Measurements from ENCODE around the gene ZNF280D.

ZNF280D gene

DNA sequence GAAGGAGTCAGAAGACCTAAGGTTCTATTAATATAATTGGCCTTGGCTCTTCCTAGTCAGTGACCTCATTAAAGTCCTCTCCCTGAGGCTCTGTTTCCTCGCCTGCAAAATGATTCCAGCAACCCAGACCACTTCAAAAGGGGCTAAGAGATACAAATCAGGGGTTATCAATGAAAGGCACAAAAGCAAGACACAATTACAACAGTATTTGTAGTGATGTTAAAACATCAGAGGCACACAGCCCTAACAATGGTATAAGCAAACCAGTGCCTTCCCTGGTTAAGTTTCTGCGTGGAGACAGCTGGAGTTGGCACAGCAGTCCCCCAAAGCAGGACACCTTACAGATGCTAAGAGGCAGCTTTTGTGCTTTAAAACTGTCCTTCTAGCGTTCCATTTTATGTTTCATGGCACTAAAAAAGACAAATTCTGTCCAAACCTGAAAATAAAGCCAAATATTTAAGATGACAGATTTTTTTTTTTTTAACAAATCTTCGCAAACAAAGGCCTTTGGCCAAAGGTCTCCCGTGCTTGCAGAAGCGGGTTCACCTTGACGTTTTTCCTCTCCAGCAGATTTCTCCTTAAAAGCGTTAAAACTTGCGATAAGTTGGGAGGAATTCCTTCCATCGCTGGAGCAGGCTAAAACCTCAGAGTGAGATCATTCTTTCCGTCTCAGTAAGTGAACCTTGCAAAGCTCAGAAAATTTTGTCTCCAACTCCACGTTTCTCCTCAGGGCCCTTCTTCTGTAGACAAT, 999 bp downstream of the ZNF280D start:
- peak overlapping the region; percentile 65 for H3K4me3 ChIP-seq (replicated peaks; ENCODE audit: low read depth, low read length)
- TF ChIP-seq CTCF (IDR thresholded peaks at IDR 0.05; ENCODE audit: low read depth, low read length, missing control alignments) = no peak
- peak; percentile 6 for DNase-seq (ENCODE audit: extremely low read depth, low read depth)

DNA sequence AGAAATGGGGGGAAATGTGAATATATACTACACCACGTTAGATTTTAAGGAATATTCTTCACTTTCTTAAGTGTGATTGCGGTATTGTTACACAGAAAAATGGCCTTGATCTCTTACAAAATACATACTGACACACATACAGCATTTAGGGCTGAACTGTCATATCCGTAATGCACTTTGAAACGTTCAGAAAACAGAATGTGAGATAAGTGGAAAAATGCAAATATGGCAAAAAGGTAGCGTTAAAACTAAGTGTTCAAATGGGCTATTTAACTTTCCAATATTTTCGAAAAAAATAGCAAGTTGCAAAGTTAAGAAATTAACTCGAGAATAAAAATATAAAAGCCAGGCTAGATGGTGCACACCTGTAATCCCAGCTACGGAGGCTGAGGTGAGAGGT, 1.8 kb downstream of the ZNF280D start:
- H3K4me3 ChIP-seq (replicated peaks; ENCODE audit: low read depth, low read length) = peak overlapping the region; percentile 65
- no peak for TF ChIP-seq CTCF (IDR thresholded peaks at IDR 0.05; ENCODE audit: low read depth, low read length, missing control alignments)

DNA sequence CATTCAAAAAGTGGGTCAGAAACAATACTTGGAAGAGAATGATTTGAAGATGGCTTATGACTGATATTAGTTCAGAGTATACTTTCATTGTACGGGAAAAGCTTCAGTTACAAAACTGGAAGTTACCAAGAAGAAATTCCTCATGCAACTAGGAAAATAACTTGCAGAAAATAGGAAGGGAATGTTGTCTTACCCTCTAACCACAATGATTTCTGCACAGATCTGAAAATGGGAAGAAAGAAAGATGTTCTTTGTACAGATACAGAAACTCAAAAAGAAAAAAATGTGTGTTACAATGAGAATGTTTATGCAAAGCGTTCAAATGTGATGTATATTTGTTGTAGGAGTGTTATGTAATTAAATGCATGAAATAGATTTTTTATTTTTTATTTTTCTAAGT, 3.7 kb downstream of the ZNF280D start:
- H3K4me3 ChIP-seq (replicated peaks; ENCODE audit: low read depth, low read length) = no peak overlapping the region
- no peak for DNase-seq (ENCODE audit: extremely low read depth, low read depth)
- no peak for TF ChIP-seq CTCF (IDR thresholded peaks at IDR 0.05; ENCODE audit: low read depth, low read length, missing control alignments)

More for the DNA sequence above, 1.8 kb downstream of the ZNF280D start:
- DNase-seq (ENCODE audit: extremely low read depth, low read depth) = no peak

DNA sequence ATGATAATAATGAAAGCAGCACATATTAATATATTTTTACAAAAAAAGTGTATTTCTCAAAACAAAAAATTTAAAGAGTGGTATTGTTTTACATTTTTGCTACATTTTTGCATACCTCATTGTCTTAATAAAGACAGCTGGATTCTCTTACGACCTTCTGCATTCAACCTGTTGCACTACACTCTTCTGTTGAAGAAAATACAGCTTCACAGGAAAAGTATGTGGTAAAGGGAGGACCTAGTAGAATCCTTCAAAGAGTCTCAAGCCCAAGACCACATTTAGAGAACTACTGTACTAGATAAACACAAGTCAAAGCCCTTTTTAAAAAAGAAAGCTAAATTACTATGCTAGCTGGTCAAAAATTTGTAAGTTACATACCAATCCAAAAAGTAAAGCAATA, 7.9 kb downstream of the ZNF280D start:
- H3K4me3 ChIP-seq (replicated peaks; ENCODE audit: low read depth, low read length) = no peak overlapping the region
- no peak for TF ChIP-seq CTCF (IDR thresholded peaks at IDR 0.05; ENCODE audit: low read depth, low read length, missing control alignments)
- DNase-seq (ENCODE audit: extremely low read depth, low read depth) = no peak

DNA sequence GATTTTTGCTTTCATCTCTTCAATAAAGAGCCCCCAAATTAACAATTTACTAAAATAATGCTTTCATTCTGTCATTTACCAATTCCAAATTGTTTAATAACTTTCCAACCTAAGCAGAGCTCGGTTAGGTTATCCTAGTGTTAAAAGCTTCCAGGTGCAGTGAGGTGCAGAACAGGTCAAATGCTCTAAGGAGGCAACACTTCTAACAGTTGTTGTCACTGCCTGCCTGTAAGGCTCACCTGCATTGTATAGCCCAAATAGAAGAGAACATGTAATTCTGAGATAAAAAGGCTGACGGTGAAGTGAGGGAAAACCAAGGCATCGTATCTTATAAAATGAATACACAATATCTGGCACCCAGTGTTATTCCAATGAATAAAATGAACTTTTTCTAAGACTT, 9.1 kb downstream of the ZNF280D start:
- TF ChIP-seq CTCF (IDR thresholded peaks at IDR 0.05; ENCODE audit: low read depth, low read length, missing control alignments) = no peak
- H3K4me3 ChIP-seq (replicated peaks; ENCODE audit: low read depth, low read length) = no peak overlapping the region
- no peak for DNase-seq (ENCODE audit: extremely low read depth, low read depth)

DNA sequence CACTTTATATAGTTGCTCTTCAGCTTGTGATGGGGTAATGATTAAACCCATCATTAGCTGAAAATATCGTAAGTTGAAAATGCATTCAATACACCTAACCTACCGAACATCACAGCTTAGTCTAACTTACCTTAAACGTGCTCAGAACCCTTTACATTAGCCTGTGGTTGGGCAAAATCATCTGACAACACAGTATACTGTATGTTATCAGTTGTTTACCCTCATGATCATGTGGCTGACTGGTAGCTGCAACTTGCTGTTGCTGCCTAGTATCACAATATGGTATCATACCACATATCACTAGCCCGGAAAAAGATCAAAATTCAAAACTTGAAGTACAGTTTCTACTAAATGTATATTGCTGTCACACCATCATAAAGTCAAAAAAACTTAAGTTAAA, 9.5 kb downstream of the ZNF280D start:
- no peak for DNase-seq (ENCODE audit: extremely low read depth, low read depth)
- TF ChIP-seq CTCF (IDR thresholded peaks at IDR 0.05; ENCODE audit: low read depth, low read length, missing control alignments) = no peak
- no peak overlapping the region for H3K4me3 ChIP-seq (replicated peaks; ENCODE audit: low read depth, low read length)
